Neuronal stem cell (in vitro differentiated cells): Measurements from ENCODE around the gene UNC45A.

Experiments used
- DNase-seq: peaks from one replicate; pipeline ENCODE4 v3.0.0-alpha.2; 2013; ENCODE audit warnings: low spot score
- H2AFZ ChIP-seq: one replicate; pipeline ENCODE4 v1.6.1; 2013; ENCODE audit warnings: mild to moderate bottlenecking, low read length, inconsistent platforms
- H2AK5ac ChIP-seq: 2 replicates; pipeline ENCODE4 v1.6.1; 2013; ENCODE audit warnings: low read depth, mild to moderate bottlenecking, inconsistent platforms, low read length, moderate library complexity, mixed read lengths
- H2BK120ac ChIP-seq: 2 replicates; pipeline ENCODE4 v1.6.1; 2013; ENCODE audit warnings: low read depth, mild to moderate bottlenecking, inconsistent platforms, low read length, moderate library complexity, mixed read lengths
- H2BK12ac ChIP-seq: one replicate; pipeline ENCODE4 v1.6.1; 2013; ENCODE audit warnings: low read length, inconsistent platforms
- H2BK15ac ChIP-seq: 2 replicates; pipeline ENCODE4 v1.6.1; 2013; ENCODE audit warnings: mild to moderate bottlenecking, low read length, inconsistent platforms, mixed read lengths
- H2BK5ac ChIP-seq: one replicate; pipeline ENCODE4 v1.6.1; 2013; ENCODE audit warnings: inconsistent platforms, mild to moderate bottlenecking, low read length, moderate library complexity
- H3K14ac ChIP-seq: one replicate; pipeline ENCODE4 v1.6.1; 2013; ENCODE audit warnings: low read length, inconsistent platforms
- H3K18ac ChIP-seq: 2 replicates; pipeline ENCODE4 v1.6.1; 2013; ENCODE audit warnings: low read length, inconsistent platforms
- H3K23ac ChIP-seq: 2 replicates; pipeline ENCODE4 v1.6.1; 2013; ENCODE audit warnings: low read depth, mild to moderate bottlenecking, mixed read lengths, low read length, inconsistent platforms; ENCODE audit not compliant: poor library complexity
- H3K27ac ChIP-seq: replicated peaks from 3 replicates; pipeline ENCODE4 v1.5.1; 2013; ENCODE audit warnings: low read length, inconsistent platforms
- H3K27me3 ChIP-seq, 3 experiments: 2 replicates each; pipeline ENCODE4 v1.6.1; 2013; ENCODE audit warnings: low read length in 3 of 3, mild to moderate bottlenecking in 2 of 3, inconsistent platforms in 1 of 3, low read depth in 1 of 3, mixed read lengths in 1 of 3, moderate library complexity in 1 of 3; ENCODE audit not compliant: control insufficient read depth in 3 of 3, insufficient read depth in 3 of 3
- H3K36me3 ChIP-seq, 2 donors: replicated peaks in 1 of 2; 2 replicates each; pipeline ENCODE4 v1.6.1; 2013; ENCODE audit warnings: low read length in 2 of 2; ENCODE audit not compliant: control insufficient read depth in 2 of 2, insufficient read depth in 2 of 2
- H3K4ac ChIP-seq: 2 replicates; pipeline ENCODE4 v1.6.1; 2013; ENCODE audit warnings: inconsistent platforms, mild to moderate bottlenecking, low read length, moderate library complexity
- H3K4me1 ChIP-seq, 2 donors: 1 replicate in 1 of 2; 2 replicates in 1 of 2; pipeline ENCODE4 v1.6.1; 2013; ENCODE audit warnings: low read length in 2 of 2, low read depth in 1 of 2; ENCODE audit not compliant: control insufficient read depth in 2 of 2, insufficient read depth in 1 of 2
- H3K4me2 ChIP-seq: one replicate; pipeline ENCODE4 v1.6.1; 2013; ENCODE audit warnings: mild to moderate bottlenecking, low read length, inconsistent platforms; ENCODE audit not compliant: insufficient read depth, poor library complexity, severe bottlenecking
- H3K4me3 ChIP-seq, 2 donors: 2 replicates each; pipeline ENCODE4 v1.5.1; 2013; ENCODE audit warnings: low read length in 2 of 2, mild to moderate bottlenecking in 2 of 2, inconsistent platforms in 1 of 2, moderate library complexity in 1 of 2
- H3K79me1 ChIP-seq: one replicate; pipeline ENCODE4 v1.6.1; 2013; ENCODE audit warnings: low read depth, mild to moderate bottlenecking, inconsistent platforms, low read length, moderate library complexity
- H3K9ac ChIP-seq: one replicate; pipeline ENCODE4 v1.6.1; 2013; ENCODE audit warnings: mild to moderate bottlenecking, low read depth, low read length, inconsistent platforms; ENCODE audit not compliant: poor library complexity
- H3K9me3 ChIP-seq, 2 donors: replicated peaks in 1 of 2; 2 replicates each; pipeline versions ENCODE3 to v1.6.1; 2013; ENCODE audit warnings: low read length in 2 of 2, mild to moderate bottlenecking in 2 of 2, inconsistent platforms in 1 of 2, low read depth in 1 of 2, mixed read lengths in 1 of 2, moderate library complexity in 1 of 2; ENCODE audit not compliant: control insufficient read depth in 2 of 2, insufficient read depth in 1 of 2
- H4K8ac ChIP-seq: one replicate; pipeline ENCODE4 v1.6.1; 2013; ENCODE audit warnings: low read depth, mild to moderate bottlenecking, inconsistent platforms, low read length, moderate library complexity
- H4K91ac ChIP-seq: one replicate; pipeline ENCODE4 v1.6.1; 2013; ENCODE audit warnings: low read length, low read depth, mild to moderate bottlenecking, inconsistent platforms; ENCODE audit not compliant: poor library complexity
- WGBS, 2 donors: extraction: QIAGEN DNeasy Blood & Tissue Kit; methylation state at CpG; one replicate each; pipeline ENCODE4 v1.1.7; 2013; ENCODE audit warnings: missing lambda C conversion rate in 2 of 2, mixed read lengths in 1 of 2; ENCODE audit not compliant: insufficient read length in 2 of 2, insufficient replicate concordance in 1 of 2; ENCODE audit errors: extremely low coverage in 2 of 2; 5-methylcytosine and 5-hydroxymethylcytosine counted together

UNC45A gene

DNA sequence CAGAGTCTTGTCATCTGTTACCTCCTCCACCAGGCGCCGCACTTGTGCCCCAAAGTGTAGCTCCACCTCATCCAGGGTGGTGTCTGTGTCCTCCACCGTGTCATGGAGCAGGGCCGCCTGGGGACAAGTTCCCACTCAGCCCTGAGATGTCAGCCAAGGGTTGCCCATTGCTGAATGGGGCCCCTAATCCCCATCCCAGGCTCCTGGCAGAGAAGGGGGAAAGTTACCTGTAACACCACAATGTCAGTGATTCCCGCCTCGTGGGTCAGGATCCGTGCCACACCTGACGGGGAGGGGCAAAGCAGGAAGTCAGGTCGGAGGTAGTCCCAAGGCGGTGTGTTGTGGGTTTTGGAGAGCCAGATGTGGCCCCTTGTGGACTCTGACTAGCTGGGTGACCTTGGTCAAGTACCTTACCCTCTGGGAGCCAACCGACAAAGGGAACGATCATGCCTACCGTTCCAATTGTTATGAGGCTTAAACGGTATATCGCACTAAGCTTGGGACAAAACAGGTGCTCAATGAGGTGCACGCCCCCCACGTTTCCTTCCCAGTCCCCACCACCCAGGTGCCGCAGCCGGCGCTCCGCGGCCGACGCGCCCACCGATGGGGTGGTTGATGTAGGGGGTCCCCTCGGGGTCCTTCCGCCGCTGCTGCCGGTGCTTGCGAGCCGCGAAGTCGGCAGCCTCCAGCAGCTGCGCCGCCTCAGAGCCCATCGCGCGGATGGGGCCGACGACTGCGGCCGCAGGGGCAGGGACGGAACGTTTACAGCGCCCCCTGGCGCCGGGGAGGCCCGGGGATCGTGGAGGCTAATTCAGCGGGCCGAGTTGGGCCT, 3.0 kb upstream of the UNC45A start, which contains the start of gene HDDC3:
Gene HDDC3 (minus strand): TSS at position 722 of the 832 bp plus-strand sequence. CDS start 9 bp downstream, at position 713.
- Histone ChIP-seq H3K9ac (peak within 1 kb of the TSS; percentile 93), H3K4me3 (peak within 1 kb of the TSS; percentile 61 to 88), H3K4ac (no peak within 1 kb of the TSS), H2BK15ac (peak within 1 kb of the TSS; percentile 14), H3K14ac (no peak within 1 kb of the TSS), H3K4me1 (peaks cover 14 to 15% of the 10 kb centered on the region in 2 donors), H2AFZ (peak within 1 kb of the TSS; percentile 86), H4K8ac (no peak within 1 kb of the TSS), H3K27ac (no peak within 1 kb of the TSS), H3K23ac (peak within 1 kb of the TSS; percentile 60), H2BK12ac (no peak within 1 kb of the TSS), H2BK5ac (no peak within 1 kb of the TSS), H3K27me3 (peaks cover 0 to 5% (median 4%) of the 10 kb centered on the region in 3 experiments), H3K4me2 (peak within 1 kb of the TSS; percentile 99), H3K79me1 (no peaks in the 10 kb centered on the region), H2BK120ac (peak within 1 kb of the TSS; percentile 68), H4K91ac (no peak within 1 kb of the TSS), H3K18ac (peak within 1 kb of the TSS; percentile 92), H3K9me3 (no peaks in the 10 kb centered on the region), H2AK5ac (peak within 1 kb of the TSS; percentile 33), H3K36me3 (peaks cover 0 to 9% of the 10 kb centered on the region in 2 donors)
- peak; percentile 86 for DNase-seq
- WGBS, 2 donors, result no CpG with 5 or more reads among the region's 52 CpGs

DNA sequence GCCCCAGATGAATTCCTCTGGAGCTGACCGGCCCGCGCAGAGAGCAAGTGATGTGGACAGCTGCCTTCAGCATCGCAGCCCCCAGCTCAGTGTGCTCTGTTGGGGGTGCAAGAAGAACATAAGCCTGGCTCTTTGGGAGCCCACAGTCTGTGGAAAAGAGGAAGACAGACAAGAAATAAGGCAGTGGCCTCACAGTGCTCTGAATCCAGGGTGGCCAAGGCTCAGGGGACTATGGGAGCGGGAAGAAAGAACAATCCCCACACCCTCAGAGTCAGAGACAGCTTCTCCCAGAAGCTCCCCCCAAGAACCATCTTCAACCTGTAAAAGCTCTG, 2.5 kb upstream of the UNC45A start:
- Histone ChIP-seq H3K79me1 (no peaks in the 10 kb centered on the region), H2AK5ac (no peak overlapping the region), H3K23ac (no peak overlapping the region), H3K4me2 (no peak overlapping the region), H4K8ac (no peak overlapping the region), H2AFZ (peak overlapping the region; percentile 86), H2BK120ac (no peak overlapping the region), H3K9ac (no peak overlapping the region), H2BK5ac (no peak overlapping the region), H3K27me3 (peaks cover 0 to 5% (median 4%) of the 10 kb centered on the region in 3 experiments), H3K14ac (no peak overlapping the region), H3K4me1 (peaks cover 14 to 15% of the 10 kb centered on the region in 2 donors), H2BK12ac (no peak overlapping the region), H3K18ac (no peak overlapping the region), H3K36me3 (peaks cover 0 to 12% of the 10 kb centered on the region in 2 donors), H3K4ac (no peak overlapping the region), H3K4me3 (peak overlapping the region in 1 of 2 donors; percentile 61), H3K27ac (no peak overlapping the region), H4K91ac (no peak overlapping the region), H3K9me3 (no peaks in the 10 kb centered on the region), H2BK15ac (no peak overlapping the region)
- no CpG with 5 or more reads among the region's 5 CpGs for WGBS, 2 donors
- DNase-seq, result no peak

DNA sequence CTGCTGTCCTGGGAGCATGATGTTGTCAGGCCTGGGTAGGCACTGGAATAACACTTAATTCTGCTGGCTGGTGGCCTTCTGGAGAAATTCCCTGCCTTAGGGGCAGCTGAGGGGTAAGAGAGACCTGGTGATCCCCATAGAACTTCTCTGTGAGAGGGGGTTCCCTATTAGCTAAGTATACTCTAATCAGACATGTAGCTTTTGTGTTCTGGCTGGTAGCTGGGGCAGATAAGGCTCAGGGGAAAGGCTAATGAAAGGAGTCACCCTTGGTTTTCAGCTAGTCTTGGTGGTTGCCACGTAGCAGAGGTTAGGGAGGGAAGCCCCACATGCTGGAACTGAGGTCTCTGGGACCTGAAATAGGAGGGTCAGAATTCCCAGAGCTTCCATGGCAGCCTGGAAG, 1.8 kb upstream of the UNC45A start:
- WGBS, 2 donors, result no CpG with 5 or more reads among the region's 1 CpG
- DNase-seq, result no peak

DNA sequence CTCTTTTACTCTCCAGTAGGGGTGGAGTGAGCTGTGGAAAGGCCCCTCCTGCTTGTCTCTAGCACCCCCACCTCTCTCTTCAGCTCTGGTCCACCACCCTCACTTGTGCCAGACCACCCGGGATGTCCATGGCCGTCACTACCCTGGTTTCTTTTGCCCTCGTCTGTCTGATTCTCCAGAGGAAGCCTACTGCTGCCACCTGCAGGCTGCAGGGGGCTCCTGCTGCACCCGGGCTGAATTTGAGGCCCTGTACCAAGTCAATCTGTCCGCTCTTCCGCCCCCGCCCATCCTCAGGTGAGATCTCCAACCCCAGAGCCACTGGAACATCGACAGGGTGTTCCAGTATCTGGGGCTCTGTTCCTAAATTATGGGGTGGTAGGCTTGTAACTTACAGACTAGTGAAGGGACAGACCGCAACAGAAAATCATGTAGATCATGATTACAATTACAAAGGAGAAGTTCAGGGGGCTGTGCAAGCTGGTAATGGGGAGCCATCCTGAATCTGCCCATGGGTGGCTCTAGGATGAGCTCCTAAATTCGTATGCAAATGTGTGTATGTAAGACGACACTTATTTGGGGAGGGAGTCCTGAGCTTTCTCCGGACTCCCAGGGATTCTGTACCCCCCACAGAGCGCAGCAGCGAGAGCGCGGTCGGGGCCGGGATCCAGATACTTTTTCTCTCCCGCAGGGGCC, 683 bp upstream of the UNC45A start:
- Histone ChIP-seq H3K23ac (peak overlapping the region; percentile 58), H3K4me2 (peak overlapping the region; percentile 99), H3K4ac (no peak overlapping the region), H3K4me3 (peak overlapping the region; percentile 74 to 85), H3K18ac (peak overlapping the region; percentile 78), H3K9me3 (no peaks in the 10 kb centered on the region), H4K8ac (no peak overlapping the region), H3K14ac (no peak overlapping the region), H3K27ac (no peak overlapping the region), H3K36me3 (peaks cover 5 to 28% of the 10 kb centered on the region in 2 donors), H4K91ac (no peak overlapping the region), H2BK12ac (no peak overlapping the region), H3K4me1 (peaks cover 14 to 15% of the 10 kb centered on the region in 2 donors), H2BK15ac (no peak overlapping the region), H2AFZ (peak overlapping the region; percentile 97), H3K79me1 (no peaks in the 10 kb centered on the region), H2BK5ac (no peak overlapping the region), H2AK5ac (peak overlapping the region; percentile 6), H3K27me3 (peaks cover 0 to 5% (median 4%) of the 10 kb centered on the region in 3 experiments), H3K9ac (peak overlapping the region; percentile 61), H2BK120ac (no peak overlapping the region)
- peak; percentile 77 for DNase-seq
- WGBS, 2 donors, result no CpG with 5 or more reads among the region's 19 CpGs

More for the DNA sequence above, 1.8 kb upstream of the UNC45A start:
- Histone ChIP-seq H2BK15ac (no peak overlapping the region), H2BK12ac (no peak overlapping the region), H3K14ac (no peak overlapping the region), H3K4me3 (no peak overlapping the region), H3K4me2 (no peak overlapping the region), H3K18ac (no peak overlapping the region), H3K27ac (no peak overlapping the region), H3K4ac (no peak overlapping the region), H3K9me3 (no peaks in the 10 kb centered on the region), H4K8ac (no peak overlapping the region), H3K36me3 (peaks cover under 1 to 19% of the 10 kb centered on the region in 2 donors), H3K4me1 (peaks cover 14 to 15% of the 10 kb centered on the region in 2 donors), H3K27me3 (peaks cover 0 to 5% (median 4%) of the 10 kb centered on the region in 3 experiments), H3K23ac (no peak overlapping the region), H2AK5ac (no peak overlapping the region), H4K91ac (no peak overlapping the region), H2AFZ (peak overlapping the region; percentile 86), H3K79me1 (no peaks in the 10 kb centered on the region), H2BK120ac (no peak overlapping the region), H2BK5ac (no peak overlapping the region), H3K9ac (no peak overlapping the region)
